Prostate gland (tissue), 2 donors: ENCODE measurements around the gene TMPRSS15.

Source experiments
- POLR2AphosphoS5 ChIP-seq: sonication (generic); formaldehyde crosslinking; IDR thresholded peaks from one replicate; pipeline ENCODE4 v1.6.1; 2017; ENCODE audit warnings: antibody characterized with exemption
- TF ChIP-seq, protein P1 (sequence below), 4 experiments: fragments of 200-600 bp in 2 of 4; fragments of 450-650 bp in 2 of 4; sonication (generic) in 2 of 4; IDR thresholded peaks; 1 replicate in 3 of 4; 2 replicates in 1 of 4; pipeline ENCODE4 v1.5.1; 2016 to 2019; ENCODE audit warnings: antibody characterized with exemption in 4 of 4, mild to moderate bottlenecking in 2 of 4, moderate library complexity in 2 of 4

DNA sequence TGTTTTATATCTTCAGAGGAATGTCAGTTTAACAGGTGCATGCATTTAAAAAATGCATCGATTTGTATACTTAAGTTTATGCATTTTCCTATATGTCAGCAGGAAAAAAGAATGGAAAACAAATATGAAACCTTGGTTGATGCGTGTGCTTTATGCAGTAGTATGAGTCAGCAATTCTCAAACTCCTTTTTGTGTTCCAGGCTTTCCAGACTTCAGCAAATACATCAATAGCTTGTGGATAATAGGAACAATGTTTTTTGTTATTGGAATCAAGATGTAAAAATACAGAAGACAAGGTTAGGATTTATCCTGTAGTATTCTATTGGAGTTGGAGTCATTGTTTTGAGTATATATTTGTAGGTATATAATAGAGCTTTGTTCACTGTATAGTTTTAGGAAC, 113.7 kb downstream of the TMPRSS15 start:
- TF ChIP-seq, protein P1, sequence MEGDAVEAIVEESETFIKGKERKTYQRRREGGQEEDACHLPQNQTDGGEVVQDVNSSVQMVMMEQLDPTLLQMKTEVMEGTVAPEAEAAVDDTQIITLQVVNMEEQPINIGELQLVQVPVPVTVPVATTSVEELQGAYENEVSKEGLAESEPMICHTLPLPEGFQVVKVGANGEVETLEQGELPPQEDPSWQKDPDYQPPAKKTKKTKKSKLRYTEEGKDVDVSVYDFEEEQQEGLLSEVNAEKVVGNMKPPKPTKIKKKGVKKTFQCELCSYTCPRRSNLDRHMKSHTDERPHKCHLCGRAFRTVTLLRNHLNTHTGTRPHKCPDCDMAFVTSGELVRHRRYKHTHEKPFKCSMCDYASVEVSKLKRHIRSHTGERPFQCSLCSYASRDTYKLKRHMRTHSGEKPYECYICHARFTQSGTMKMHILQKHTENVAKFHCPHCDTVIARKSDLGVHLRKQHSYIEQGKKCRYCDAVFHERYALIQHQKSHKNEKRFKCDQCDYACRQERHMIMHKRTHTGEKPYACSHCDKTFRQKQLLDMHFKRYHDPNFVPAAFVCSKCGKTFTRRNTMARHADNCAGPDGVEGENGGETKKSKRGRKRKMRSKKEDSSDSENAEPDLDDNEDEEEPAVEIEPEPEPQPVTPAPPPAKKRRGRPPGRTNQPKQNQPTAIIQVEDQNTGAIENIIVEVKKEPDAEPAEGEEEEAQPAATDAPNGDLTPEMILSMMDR (IDR thresholded peaks at IDR 0.05), result no peak
- TF ChIP-seq POLR2AphosphoS5, result no peak
